Measurements from ENCODE around the gene THAP6.

The THAP6 gene

GRCh38 chr4:75567725-75568124, 53.5 kb downstream of the THAP6 start:
- Histone ChIP-seq H3K36me3 (ENCODE audit: insufficient read depth) (no peaks in the 10 kb centered on the region), H2AFZ (ENCODE audit: low read depth) (no peak overlapping the region), H3K79me2 (ENCODE audit: insufficient read depth, low read depth) (no peaks in the 10 kb centered on the region), H3K27ac (no peak overlapping the region), H3K4me3 (IDR thresholded peaks at IDR 0.05; ENCODE audit: insufficient read depth, low read depth, low read length) (no peak overlapping the region), H3K27me3 (ENCODE audit: insufficient read depth, low read depth) (no peaks in the 10 kb centered on the region), H3K4me2 (no peak overlapping the region), H3K4me1 (ENCODE audit: low read depth, poor library complexity, severe bottlenecking) (peaks cover 8% of the 10 kb centered on the region), H4K20me1 (ENCODE audit: insufficient read depth) (no peaks in the 10 kb centered on the region), H3K9ac (no peak overlapping the region)
- TF ChIP-seq CTCF (conservative IDR thresholded peaks at IDR 0.05; ENCODE audit: low read depth, low read length), result no peak
